Mesendoderm (in vitro differentiated cells): ENCODE data around the gene TTC39C.
A peak's percentile ranks its signal among the peaks of the same experiment; 100 is the strongest.
"Not testable (repeated sequence)": the region's sequence is repeated elsewhere in the genome, so short reads cannot be mapped to it uniquely, and the experiment has no call there.

Experiments
- DNase-seq: peaks from one replicate; pipeline ENCODE4 v3.0.0; 2013
- H2AK5ac ChIP-seq: 2 replicates; pipeline ENCODE4 v1.6.1; 2013; ENCODE audit warnings: low read length, inconsistent platforms
- H2BK120ac ChIP-seq: 2 replicates; pipeline ENCODE4 v1.6.1; 2013; ENCODE audit warnings: low read depth, mild to moderate bottlenecking, low read length, moderate library complexity, mixed read lengths
- H2BK15ac ChIP-seq: replicated peaks from 2 replicates; pipeline ENCODE4 v1.6.1; 2013; ENCODE audit warnings: low read depth, mild to moderate bottlenecking, moderate library complexity
- H2BK5ac ChIP-seq: 2 replicates; pipeline ENCODE4 v1.6.1; 2013; ENCODE audit warnings: low read length, inconsistent platforms
- H3K18ac ChIP-seq: 2 replicates; pipeline ENCODE4 v1.6.1; 2013; ENCODE audit warnings: mild to moderate bottlenecking, low read length, mixed read lengths
- H3K23ac ChIP-seq: one replicate; pipeline ENCODE4 v1.6.1; 2013; ENCODE audit warnings: low read length
- H3K27ac ChIP-seq: 2 replicates; pipeline ENCODE4 v1.5.1; 2013; ENCODE audit warnings: low read depth, mild to moderate bottlenecking, inconsistent platforms, low read length, moderate library complexity
- H3K27me3 ChIP-seq: 2 replicates; pipeline ENCODE4 v1.6.1; 2013; ENCODE audit warnings: low read length, control low read depth, mild to moderate bottlenecking, inconsistent platforms; ENCODE audit not compliant: insufficient read depth, poor library complexity
- H3K36me3 ChIP-seq: 2 replicates; pipeline ENCODE4 v1.6.1; 2013; ENCODE audit warnings: low read length, inconsistent platforms; ENCODE audit not compliant: control insufficient read depth, insufficient read depth
- H3K4ac ChIP-seq: one replicate; pipeline ENCODE4 v1.6.1; 2013; ENCODE audit warnings: low read depth, mild to moderate bottlenecking, low read length, moderate library complexity
- H3K4me1 ChIP-seq: 2 replicates; pipeline ENCODE4 v1.6.1; 2013; ENCODE audit warnings: low read depth, low read length, inconsistent platforms; ENCODE audit not compliant: control insufficient read depth
- H3K4me2 ChIP-seq: 2 replicates; pipeline ENCODE4 v1.6.1; 2013; ENCODE audit warnings: low read length
- H3K4me3 ChIP-seq: 2 replicates; pipeline ENCODE4 v1.5.1; 2013; ENCODE audit warnings: mild to moderate bottlenecking, low read length
- H3K56ac ChIP-seq: one replicate; pipeline ENCODE4 v1.6.1; 2013; ENCODE audit warnings: low read length
- H3K79me1 ChIP-seq: 2 replicates; pipeline ENCODE4 v1.6.1; 2013; ENCODE audit warnings: low read length, inconsistent platforms
- H3K79me2 ChIP-seq: 2 replicates; pipeline ENCODE4 v1.6.1; 2013; ENCODE audit warnings: mild to moderate bottlenecking, low read length; ENCODE audit not compliant: control insufficient read depth, insufficient read depth
- H3K9ac ChIP-seq: 2 replicates; pipeline ENCODE4 v1.6.1; 2013; ENCODE audit warnings: low read length, inconsistent platforms
- H4K5ac ChIP-seq: one replicate; pipeline ENCODE4 v1.6.1; 2013; ENCODE audit warnings: low read length
- H4K8ac ChIP-seq: one replicate; pipeline ENCODE4 v1.6.1; 2013; ENCODE audit warnings: low read depth, mild to moderate bottlenecking, control low read depth, low read length, moderate library complexity
- WGBS: extraction: QIAGEN DNeasy Blood & Tissue Kit; methylation state at CpG from one replicate; pipeline ENCODE4 v1.1.7; 2013; ENCODE audit warnings: low lambda C conversion rate, missing lambda C conversion rate; ENCODE audit not compliant: insufficient coverage; ENCODE audit errors: extremely low coverage; 5-methylcytosine and 5-hydroxymethylcytosine counted together

TTC39C gene

GRCh38 chr18:24055009-24055804 is 40.7 kb downstream of the TTC39C start:
- Histone ChIP-seq H2BK120ac (no peak overlapping the region), H3K4me1 (no peaks in the 10 kb centered on the region)

GRCh38 chr18:24055878-24056277 is 41.3 kb downstream of the TTC39C start:
- Histone ChIP-seq H3K79me2 (no peaks in the 10 kb centered on the region), H3K27ac (no peak overlapping the region), H4K5ac (no peak overlapping the region), H3K4me3 (no peak overlapping the region), H4K8ac (no peak overlapping the region), H3K4me2 (no peak overlapping the region), H3K9ac (no peak overlapping the region), H2BK15ac (no peak overlapping the region), H2AK5ac (no peak overlapping the region), H2BK120ac (no peak overlapping the region), H3K79me1 (no peaks in the 10 kb centered on the region), H3K18ac (no peak overlapping the region), H3K56ac (no peak overlapping the region), H3K36me3 (no peaks in the 10 kb centered on the region), H3K27me3 (no peaks in the 10 kb centered on the region), H3K23ac (no peak overlapping the region), H3K4me1 (no peaks in the 10 kb centered on the region), H3K4ac (no peak overlapping the region), H2BK5ac (no peak overlapping the region)
- peak; percentile 12 for DNase-seq
- no CpG with 5 or more reads among the region's 2 CpGs for WGBS

More at GRCh38 chr18:24055009-24055804, 40.7 kb downstream of the TTC39C start:
- H4K8ac ChIP-seq = no peak overlapping the region
- H3K4me3 ChIP-seq = no peak overlapping the region
- H3K4ac ChIP-seq = no peak overlapping the region
- H3K79me2 ChIP-seq = no peaks in the 10 kb centered on the region
- H3K56ac ChIP-seq = no peak overlapping the region
- no peaks in the 10 kb centered on the region for H3K27me3 ChIP-seq
- H3K18ac ChIP-seq = no peak overlapping the region
- H3K4me2 ChIP-seq = no peak overlapping the region
- WGBS = no CpG with 5 or more reads among the region's 3 CpGs
- H2BK5ac ChIP-seq = no peak overlapping the region
- no peak overlapping the region for H2BK15ac ChIP-seq
- H3K79me1 ChIP-seq = no peaks in the 10 kb centered on the region
- H2AK5ac ChIP-seq = no peak overlapping the region
- no peak overlapping the region for H3K9ac ChIP-seq
- H3K36me3 ChIP-seq = no peaks in the 10 kb centered on the region
- DNase-seq = no peak
- no peak overlapping the region for H3K27ac ChIP-seq
- H4K5ac ChIP-seq = no peak overlapping the region
- no peak overlapping the region for H3K23ac ChIP-seq

DNA sequence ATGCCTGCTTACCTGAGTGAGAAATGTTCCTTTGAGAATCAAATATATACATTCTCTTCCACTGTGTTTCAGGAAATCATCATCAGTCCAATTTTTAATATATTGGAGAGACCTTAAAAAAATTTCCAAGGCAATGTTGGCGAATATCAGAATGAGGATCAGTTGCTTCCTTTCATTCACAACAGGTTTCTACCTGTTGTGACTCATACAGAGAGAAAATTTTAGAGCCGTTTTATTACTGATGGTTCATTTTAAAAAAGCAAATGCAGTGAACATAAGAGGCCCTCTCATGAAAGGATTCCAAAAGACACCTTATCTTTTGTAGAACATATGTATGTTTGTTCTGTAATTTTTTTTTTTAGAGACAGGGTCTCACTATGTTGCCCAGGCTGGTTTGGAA is 42.0 kb downstream of the TTC39C start:
- no CpG with 5 or more reads among the region's 2 CpGs for WGBS
- Histone ChIP-seq H3K79me1 (no peaks in the 10 kb centered on the region), H3K27ac (no peak overlapping the region), H3K4me2 (no peak overlapping the region), H3K4me3 (no peak overlapping the region), H2BK15ac (no peak overlapping the region), H3K23ac (no peak overlapping the region), H3K36me3 (no peaks in the 10 kb centered on the region), H3K4me1 (no peaks in the 10 kb centered on the region), H3K56ac (no peak overlapping the region), H3K18ac (no peak overlapping the region), H4K8ac (no peak overlapping the region), H2AK5ac (no peak overlapping the region), H4K5ac (no peak overlapping the region), H3K79me2 (no peaks in the 10 kb centered on the region), H2BK5ac (no peak overlapping the region), H2BK120ac (no peak overlapping the region), H3K4ac (no peak overlapping the region), H3K9ac (no peak overlapping the region), H3K27me3 (no peaks in the 10 kb centered on the region)
- no peak for DNase-seq

GRCh38 chr18:24057804-24058203 is 43.2 kb downstream of the TTC39C start:
- no CpG with 5 or more reads among the region's 1 CpG for WGBS
- H3K56ac ChIP-seq = no peak overlapping the region

DNA sequence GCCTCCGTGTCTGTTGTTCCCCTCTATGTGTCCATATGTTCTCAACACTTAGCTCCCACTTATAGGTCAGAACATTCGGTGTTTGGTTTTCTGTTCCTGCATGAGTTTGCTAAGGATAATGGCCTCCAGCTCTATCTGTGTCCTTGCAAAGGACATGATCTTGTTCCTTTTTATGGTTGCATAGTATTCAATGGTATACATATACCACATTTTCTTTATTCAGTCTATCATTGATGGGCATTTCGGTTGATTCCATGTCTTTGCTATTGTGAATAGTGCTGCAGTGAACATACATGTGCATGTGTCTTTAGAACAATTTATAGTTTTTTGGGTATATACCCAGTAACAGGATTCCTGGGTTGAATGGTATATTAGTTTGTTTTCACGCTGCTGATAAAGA is 44.8 kb downstream of the TTC39C start:
- not testable (repeated sequence) for H4K5ac ChIP-seq, DNase-seq, H2BK5ac ChIP-seq, H3K9ac ChIP-seq, H2BK120ac ChIP-seq, H3K79me2 ChIP-seq, H3K27ac ChIP-seq, H3K79me1 ChIP-seq, H3K23ac ChIP-seq, H3K27me3 ChIP-seq, H3K36me3 ChIP-seq, H2BK15ac ChIP-seq, H3K4ac ChIP-seq, H3K4me2 ChIP-seq, H3K18ac ChIP-seq, H4K8ac ChIP-seq, H3K56ac ChIP-seq, H3K4me1 ChIP-seq, H2AK5ac ChIP-seq, H3K4me3 ChIP-seq
- no CpG with 5 or more reads among the region's 4 CpGs for WGBS

More at GRCh38 chr18:24057804-24058203, 43.2 kb downstream of the TTC39C start:
- no peak overlapping the region for H3K4me2 ChIP-seq
- no peak for DNase-seq
- H3K27me3 ChIP-seq = no peaks in the 10 kb centered on the region
- H2BK120ac ChIP-seq = no peak overlapping the region
- H4K5ac ChIP-seq = no peak overlapping the region
- no peaks in the 10 kb centered on the region for H3K36me3 ChIP-seq
- H3K9ac ChIP-seq = no peak overlapping the region
- H3K18ac ChIP-seq = no peak overlapping the region
- H4K8ac ChIP-seq = no peak overlapping the region
- no peaks in the 10 kb centered on the region for H3K79me2 ChIP-seq
- no peak overlapping the region for H3K4me3 ChIP-seq
- H3K4ac ChIP-seq = no peak overlapping the region
- no peak overlapping the region for H3K27ac ChIP-seq
- no peak overlapping the region for H2BK15ac ChIP-seq
- no peaks in the 10 kb centered on the region for H3K79me1 ChIP-seq
- no peak overlapping the region for H3K23ac ChIP-seq
- no peak overlapping the region for H2BK5ac ChIP-seq
- no peak overlapping the region for H2AK5ac ChIP-seq
- no peaks in the 10 kb centered on the region for H3K4me1 ChIP-seq

DNA sequence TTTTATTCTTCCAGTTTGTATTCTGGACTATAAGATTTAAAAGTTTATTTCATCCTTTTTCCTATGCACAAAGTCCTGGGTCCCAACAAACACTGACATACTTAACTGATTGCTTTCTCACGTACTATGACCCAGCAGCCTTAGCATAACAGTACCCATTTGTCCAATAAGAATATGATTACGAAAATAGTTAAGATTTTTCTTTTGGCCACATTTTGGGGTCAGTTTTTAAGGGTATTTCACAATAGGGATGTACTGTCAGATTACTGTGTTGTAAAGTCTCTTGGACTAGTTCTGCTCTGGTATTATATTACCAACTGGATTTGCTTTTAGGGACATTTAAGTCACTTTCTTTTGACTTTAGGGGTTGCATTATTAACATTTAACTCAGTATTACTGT is 46.1 kb downstream of the TTC39C start:
- no peak overlapping the region for H2AK5ac ChIP-seq
- H3K56ac ChIP-seq = no peak overlapping the region
- no peaks in the 10 kb centered on the region for H3K27me3 ChIP-seq
- H3K27ac ChIP-seq = no peak overlapping the region
- no peaks in the 10 kb centered on the region for H3K4me1 ChIP-seq
- no peak overlapping the region for H3K18ac ChIP-seq
- H3K36me3 ChIP-seq = no peaks in the 10 kb centered on the region
- H3K4me3 ChIP-seq = no peak overlapping the region
- no peak overlapping the region for H3K4ac ChIP-seq
- no CpG with 5 or more reads among the region's 2 CpGs for WGBS
- no peak overlapping the region for H2BK5ac ChIP-seq
- H2BK120ac ChIP-seq = no peak overlapping the region
- H4K5ac ChIP-seq = no peak overlapping the region
- H3K79me1 ChIP-seq = no peaks in the 10 kb centered on the region
- no peak overlapping the region for H4K8ac ChIP-seq
- H3K79me2 ChIP-seq = no peaks in the 10 kb centered on the region
- no peak overlapping the region for H3K23ac ChIP-seq
- H2BK15ac ChIP-seq = no peak overlapping the region
- no peak overlapping the region for H3K9ac ChIP-seq
- no peak for DNase-seq
- no peak overlapping the region for H3K4me2 ChIP-seq
